NB4 (cell line): ENCODE results near the gene SFXN5.

Source experiments
- DNase-seq: peaks from one replicate; pipeline ENCODE4 v3.0.0; 2010; ENCODE audit warnings: low read depth
- H3K4me3 ChIP-seq: one replicate; pipeline ENCODE4 v1.5.1; 2011; ENCODE audit warnings: mild to moderate bottlenecking, low read depth, low read length, moderate library complexity
- MYC ChIP-seq: IDR thresholded peaks from 2 replicates; pipeline ENCODE4 v1.6.1; 2011; ENCODE audit warnings: low read depth, low read length
- POLR2A ChIP-seq: IDR thresholded peaks from 2 replicates; pipeline ENCODE4 v1.6.1; 2011; ENCODE audit warnings: mild to moderate bottlenecking; ENCODE audit not compliant: insufficient read length; ENCODE audit errors: extremely low read depth
- TF ChIP-seq, protein P1 (sequence below): IDR thresholded peaks from 2 replicates; pipeline ENCODE4 v1.6.1; 2011; ENCODE audit warnings: low read depth, low read length
- TF ChIP-seq, protein P2 (sequence below): IDR thresholded peaks from one replicate; pipeline ENCODE4 v1.5.1; 2012; ENCODE audit warnings: low read depth, low read length

Gene SFXN5

DNA sequence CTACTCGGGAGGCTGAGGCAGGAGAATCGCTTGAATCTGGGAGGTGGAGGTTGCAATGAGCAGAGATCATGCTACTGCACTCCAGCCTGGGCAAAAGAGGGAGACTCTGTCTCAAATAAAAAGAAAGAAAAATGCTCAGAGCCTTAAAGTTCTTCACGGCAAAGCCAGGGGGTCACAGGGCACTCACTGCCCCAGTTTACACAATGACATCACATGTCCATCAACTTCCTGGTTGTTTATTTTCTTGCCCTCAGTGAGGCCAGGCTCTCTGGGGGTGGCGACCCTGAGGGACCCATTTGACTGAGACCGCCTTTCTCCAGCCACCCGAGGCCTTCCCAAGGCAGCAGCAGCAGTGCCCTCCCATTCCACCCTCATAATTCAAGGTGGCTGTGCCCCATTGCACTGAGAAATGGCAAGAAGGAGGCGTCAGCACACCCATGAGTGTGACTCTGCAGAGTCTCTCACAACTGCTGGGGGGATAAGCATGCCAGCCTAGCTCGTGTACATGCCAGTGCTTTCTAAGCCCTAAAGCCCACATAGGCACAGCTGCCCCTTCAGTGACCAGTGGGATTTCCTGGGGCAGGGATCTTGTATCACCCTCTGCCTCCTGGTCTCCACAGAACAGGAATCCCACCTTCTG, 50.0 kb downstream of the SFXN5 start:
- TF ChIP-seq POLR2A (no peak), MYC (no peak)
- TF ChIP-seq, protein P1, sequence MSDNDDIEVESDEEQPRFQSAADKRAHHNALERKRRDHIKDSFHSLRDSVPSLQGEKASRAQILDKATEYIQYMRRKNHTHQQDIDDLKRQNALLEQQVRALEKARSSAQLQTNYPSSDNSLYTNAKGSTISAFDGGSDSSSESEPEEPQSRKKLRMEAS = no peak
- TF ChIP-seq, protein P2, sequence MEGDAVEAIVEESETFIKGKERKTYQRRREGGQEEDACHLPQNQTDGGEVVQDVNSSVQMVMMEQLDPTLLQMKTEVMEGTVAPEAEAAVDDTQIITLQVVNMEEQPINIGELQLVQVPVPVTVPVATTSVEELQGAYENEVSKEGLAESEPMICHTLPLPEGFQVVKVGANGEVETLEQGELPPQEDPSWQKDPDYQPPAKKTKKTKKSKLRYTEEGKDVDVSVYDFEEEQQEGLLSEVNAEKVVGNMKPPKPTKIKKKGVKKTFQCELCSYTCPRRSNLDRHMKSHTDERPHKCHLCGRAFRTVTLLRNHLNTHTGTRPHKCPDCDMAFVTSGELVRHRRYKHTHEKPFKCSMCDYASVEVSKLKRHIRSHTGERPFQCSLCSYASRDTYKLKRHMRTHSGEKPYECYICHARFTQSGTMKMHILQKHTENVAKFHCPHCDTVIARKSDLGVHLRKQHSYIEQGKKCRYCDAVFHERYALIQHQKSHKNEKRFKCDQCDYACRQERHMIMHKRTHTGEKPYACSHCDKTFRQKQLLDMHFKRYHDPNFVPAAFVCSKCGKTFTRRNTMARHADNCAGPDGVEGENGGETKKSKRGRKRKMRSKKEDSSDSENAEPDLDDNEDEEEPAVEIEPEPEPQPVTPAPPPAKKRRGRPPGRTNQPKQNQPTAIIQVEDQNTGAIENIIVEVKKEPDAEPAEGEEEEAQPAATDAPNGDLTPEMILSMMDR = no peak
- H3K4me3 ChIP-seq = no peak overlapping the region
- DNase-seq = no peak

- DNase-seq = no peak
- TF ChIP-seq, protein P2 = no peak
- no peak for TF ChIP-seq MYC
- TF ChIP-seq, protein P1 = no peak
- TF ChIP-seq POLR2A = no peak
- no peak overlapping the region for H3K4me3 ChIP-seq
Measured at GRCh38 chr2:73020657-73021370, 50.7 kb downstream of the SFXN5 start.

- TF ChIP-seq MYC = no peak
- TF ChIP-seq, protein P1 = no peak
- TF ChIP-seq, protein P2 = no peak
- no peak for TF ChIP-seq POLR2A
- H3K4me3 ChIP-seq = no peak overlapping the region
- no peak for DNase-seq
Measured at GRCh38 chr2:73020306-73020656, 51.2 kb downstream of the SFXN5 start.

- no peak for TF ChIP-seq POLR2A
- TF ChIP-seq MYC = no peak
Measured at GRCh38 chr2:73018188-73018825, 53.2 kb downstream of the SFXN5 start.

DNA sequence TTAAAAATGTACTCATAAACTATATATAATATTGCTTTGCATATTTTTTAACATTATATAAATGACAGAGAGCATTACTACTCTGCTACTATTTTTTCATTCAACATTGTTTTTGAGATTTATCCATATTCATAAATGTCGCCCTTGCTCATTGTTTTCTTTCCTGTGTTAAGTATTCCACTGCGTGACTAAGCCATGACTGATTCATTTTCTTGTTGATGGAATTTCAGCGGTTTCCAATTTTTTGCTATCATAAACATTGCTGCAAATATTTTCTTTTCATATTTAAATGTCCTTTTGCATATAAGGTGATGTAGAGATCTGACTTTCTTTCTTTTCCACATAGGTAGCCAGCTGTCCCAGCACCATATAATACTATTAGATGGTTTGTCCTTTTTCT, 57.6 kb downstream of the SFXN5 start:
- TF ChIP-seq MYC (no peak), POLR2A (no peak)
- TF ChIP-seq, protein P2 = no peak
- TF ChIP-seq, protein P1 = no peak
- DNase-seq = no peak
- H3K4me3 ChIP-seq = no peak overlapping the region

More at GRCh38 chr2:73018188-73018825, 53.2 kb downstream of the SFXN5 start:
- DNase-seq = no peak
- H3K4me3 ChIP-seq = no peak overlapping the region

DNA sequence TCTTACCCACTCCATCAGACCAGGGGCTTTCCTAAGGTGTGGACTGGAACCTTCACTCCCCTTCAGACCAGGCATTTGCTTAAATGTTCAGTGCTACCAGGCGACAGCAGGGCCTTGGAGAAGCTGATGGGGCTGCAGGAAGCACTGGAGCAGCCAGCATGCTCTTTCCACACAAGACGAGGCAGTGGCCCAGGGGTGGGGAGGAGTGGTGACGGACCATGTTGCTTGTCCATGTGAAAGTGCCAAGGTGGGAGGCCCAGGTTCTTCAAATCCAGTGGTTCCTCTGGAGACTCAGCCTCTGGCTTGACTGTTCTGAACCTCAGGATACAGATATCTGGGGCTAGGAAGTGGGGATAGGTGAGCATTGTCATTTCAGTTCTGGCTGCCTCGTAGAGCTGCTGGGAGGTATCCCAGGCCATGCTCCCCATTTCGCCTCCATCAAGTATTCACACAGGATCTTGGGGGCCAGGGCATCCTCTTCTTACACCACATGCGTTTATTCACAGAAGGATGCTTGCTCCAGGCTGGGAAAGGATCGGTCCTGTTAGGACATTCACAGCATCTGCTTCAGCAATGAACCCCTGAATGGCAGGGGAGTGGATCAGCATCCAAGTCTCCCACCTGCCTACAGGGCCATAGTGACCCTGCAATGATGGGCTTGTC, 62.2 kb downstream of the SFXN5 start:
- TF ChIP-seq, protein P2 = no peak
- no peak for TF ChIP-seq POLR2A
- TF ChIP-seq MYC = no peak
- TF ChIP-seq, protein P1 = no peak
- no peak overlapping the region for H3K4me3 ChIP-seq
- DNase-seq = no peak
